CD14-positive monocyte (primary cell): ENCODE results near the gene POLR3GL. TPM values are rescaled to one million over a fixed set of nuclear protein-coding genes. Genes with fewer than 3 reads are reported as not detected.

ENCODE experiments used
- DNase-seq, 3 donors: peaks; one replicate each; pipeline ENCODE4 v3.0.0-alpha.2; 2011 to 2022
- H2AFZ ChIP-seq: 2 replicates; pipeline ENCODE4 v1.6.0; 2012; ENCODE audit warnings: mild to moderate bottlenecking, low read depth, low read length, inconsistent platforms; ENCODE audit not compliant: insufficient read depth, poor library complexity, severe bottlenecking
- H3K27ac ChIP-seq, 2 donors: 1 replicate in 1 of 2; 2 replicates in 1 of 2; pipeline ENCODE4 v1.5.1; 2012 to 2013; ENCODE audit warnings: low read length in 2 of 2, control low read depth in 1 of 2, inconsistent platforms in 1 of 2, low read depth in 1 of 2, mild to moderate bottlenecking in 1 of 2
- H3K27me3 ChIP-seq, 2 donors: one replicate each; pipeline versions ENCODE4 v1.6.0 to v1.6.1; 2011 to 2013; ENCODE audit warnings: low read length in 2 of 2; ENCODE audit not compliant: control insufficient read depth in 2 of 2, insufficient read depth in 2 of 2
- H3K36me3 ChIP-seq, 2 donors: replicated peaks in 1 of 2; 1 replicate in 1 of 2; 2 replicates in 1 of 2; pipeline versions ENCODE4 v1.5.1 to v1.6.1; 2012 to 2013; ENCODE audit warnings: low read length in 2 of 2, control low read depth in 1 of 2, inconsistent platforms in 1 of 2, mild to moderate bottlenecking in 1 of 2; ENCODE audit not compliant: insufficient read depth in 2 of 2, control insufficient read depth in 1 of 2
- H3K4me1 ChIP-seq, 2 donors: 1 replicate in 1 of 2; 2 replicates in 1 of 2; pipeline versions ENCODE4 v1.5.1 to v1.6.1; 2012 to 2013; ENCODE audit warnings: low read length in 2 of 2, control low read depth in 1 of 2, inconsistent platforms in 1 of 2, mild to moderate bottlenecking in 1 of 2, moderate library complexity in 1 of 2; ENCODE audit not compliant: insufficient read depth in 2 of 2, control insufficient read depth in 1 of 2
- H3K4me2 ChIP-seq: replicated peaks from 2 replicates; pipeline ENCODE3; 2012; ENCODE audit warnings: low read length, moderate library complexity, mild to moderate bottlenecking; ENCODE audit not compliant: poor library complexity, severe bottlenecking; ENCODE audit errors: extremely low read depth
- H3K4me3 ChIP-seq, 3 experiments: fragments of 200-600 bp in 1 of 3; sonication (generic) in 1 of 3; replicated peaks in 1 of 3; 1 replicate in 2 of 3; 2 replicates in 1 of 3; pipeline ENCODE4 v1.5.1; 2011 to 2013; ENCODE audit warnings: low read length in 3 of 3, mild to moderate bottlenecking in 3 of 3, control low read depth in 2 of 3, low read depth in 2 of 3, inconsistent platforms in 1 of 3, moderate library complexity in 1 of 3
- H3K79me2 ChIP-seq: 2 replicates; pipeline ENCODE4 v1.6.0; 2012; ENCODE audit warnings: mild to moderate bottlenecking, control low read depth, inconsistent platforms, low read length, moderate library complexity; ENCODE audit not compliant: insufficient read depth
- H3K9ac ChIP-seq: 2 replicates; pipeline ENCODE4 v1.6.0; 2017; ENCODE audit warnings: low read length, mild to moderate bottlenecking; ENCODE audit not compliant: insufficient read depth, poor library complexity, severe bottlenecking
- H3K9me3 ChIP-seq, 2 donors: replicated peaks in 1 of 2; 1 replicate in 1 of 2; 2 replicates in 1 of 2; pipeline versions ENCODE4 v1.5.1 to v1.6.1; 2012 to 2013; ENCODE audit warnings: low read length in 2 of 2, control low read depth in 1 of 2; ENCODE audit not compliant: control insufficient read depth in 1 of 2, insufficient read depth in 1 of 2
- H4K20me1 ChIP-seq: 2 replicates; pipeline ENCODE4 v1.6.0; 2012; ENCODE audit warnings: mild to moderate bottlenecking, low read length, control low read depth, moderate library complexity; ENCODE audit not compliant: insufficient read depth
- H3K27ac Mint-ChIP-seq, 7 donors: one replicate each; pipeline ENCODE4 v1.8.0; 2020; ENCODE audit warnings: mild to moderate bottlenecking in 7 of 7, mixed read lengths in 7 of 7, moderate library complexity in 6 of 7, inconsistent platforms in 2 of 7
- H3K27me3 Mint-ChIP-seq, 3 donors: one replicate each; pipeline ENCODE4 v1.8.0; 2021 to 2022; ENCODE audit warnings: low read depth in 3 of 3, mild to moderate bottlenecking in 3 of 3, mixed read lengths in 3 of 3, moderate library complexity in 3 of 3, inconsistent platforms in 1 of 3
- H3K36me3 Mint-ChIP-seq, 2 donors: one replicate each; pipeline ENCODE4 v1.8.0; 2020; ENCODE audit warnings: mixed read lengths in 2 of 2, inconsistent platforms in 1 of 2, mild to moderate bottlenecking in 1 of 2
- H3K4me1 Mint-ChIP-seq: one replicate; pipeline ENCODE4 v1.8.0; 2020; ENCODE audit warnings: mild to moderate bottlenecking, mixed read lengths
- H3K4me3 Mint-ChIP-seq, 2 donors: one replicate each; pipeline ENCODE4 v1.8.0; 2020; ENCODE audit warnings: mild to moderate bottlenecking in 2 of 2, mixed read lengths in 2 of 2, moderate library complexity in 1 of 2
- H3K9me3 Mint-ChIP-seq, 7 donors: one replicate each; pipeline ENCODE4 v1.8.0; 2020 to 2022; ENCODE audit warnings: mixed read lengths in 7 of 7, mild to moderate bottlenecking in 6 of 7, moderate library complexity in 6 of 7, inconsistent platforms in 2 of 7
- CTCF ChIP-seq: fragments of 200-600 bp; IDR thresholded peaks from one replicate; pipeline ENCODE4 v1.8.0; 2022; ENCODE audit warnings: antibody characterized with exemption, mild to moderate bottlenecking
- WGBS: methylation state at CpG from one replicate; pipeline ENCODE4 v1.1.5; 2013; ENCODE audit warnings: missing lambda C conversion rate; ENCODE audit not compliant: insufficient coverage; 5-methylcytosine and 5-hydroxymethylcytosine counted together
- intact Hi-C, 2 donors: fragments of 100-400 bp; cut with micrococcal nuclease; formaldehyde crosslinking; loops; one replicate each; pipeline versions ENCODE4 v1.15.0 to v1.15.1; 2023
- polyA plus RNA-seq, 3 donors: library from polyadenylated mRNA; depleted of rRNA in 1 of 3; unstranded in 2 of 3; stranded (reverse) in 1 of 3; fragments of 300-500 nt in 2 of 3; fragments of >200 nt in 1 of 3; fragmentation: Illumina TruSeq in 2 of 3; gene quantifications; 1 replicate in 2 of 3; 2 replicates in 1 of 3; pipeline ENCODE4 v1.2.3, GENCODE V29; 2012 to 2021

POLR3GL gene
- polyA plus RNA-seq, 3 donors: 11.6 to 39.0 (median 36.2) TPM

- Mint-ChIP-seq H3K9me3 (peaks cover 0 to 8% (median 0%) of the 10 kb centered on the region in 7 donors), H3K27me3 (peaks cover 30 to 37% (median 31%) of the 10 kb centered on the region in 3 donors), H3K4me3 (peak overlapping the region; percentile 91 to 97), H3K4me1 (peaks cover 87% of the 10 kb centered on the region), H3K27ac (peak overlapping the region in 1 of 7 donors; percentile 50), H3K36me3 (peaks cover 3 to 4% of the 10 kb centered on the region in 2 donors)
- no peaks in the 10 kb centered on the region for H3K36me3 ChIP-seq
- no peak for TF ChIP-seq CTCF
- H3K4me1 ChIP-seq: peaks cover 72 to 86% of the 10 kb centered on the region in 2 donors
- peaks cover 3% of the 10 kb centered on the region for H4K20me1 ChIP-seq
- peak overlapping the region; percentile 90 for H2AFZ ChIP-seq
- WGBS: 2% methylated on average over 10 of the region's 12 CpGs
- intact Hi-C loops: loop anchor here (5.0 to 10.0 kb wide), 3 partner anchors 37 to 95 kb away; partner anchors contain the start of genes PEX11B (in 1 of the 2) and TXNIP (in 1 of the 2)
- H3K79me2 ChIP-seq: peaks cover 21% of the 10 kb centered on the region
- H3K9me3 ChIP-seq: no peaks in the 10 kb centered on the region
- H3K4me3 ChIP-seq: peak overlapping the region; percentile 53 to 87 (median 71)
- DNase-seq: no peak
- peak overlapping the region; percentile 91 for H3K4me2 ChIP-seq
- no peak overlapping the region for H3K27ac ChIP-seq
- H3K9ac ChIP-seq: no peak overlapping the region
- H3K27me3 ChIP-seq: peaks cover 6 to 31% of the 10 kb centered on the region in 2 donors
Observed at GRCh38 chr1:145959957-145960467, 4.5 kb upstream of the POLR3GL start.

GRCh38 chr1:145960468-145961108, 3.9 kb upstream of the POLR3GL start:
- no peak overlapping the region for H3K27ac ChIP-seq
- H3K4me2 ChIP-seq: peak overlapping the region; percentile 91
- peak; percentile 20 for TF ChIP-seq CTCF
- peak overlapping the region in 4 of 7 donors; percentile 30 to 66 (median 48) for H3K27ac Mint-ChIP-seq
- H3K4me1 Mint-ChIP-seq: peaks cover 84% of the 10 kb centered on the region
- peaks cover 6 to 31% of the 10 kb centered on the region in 2 donors for H3K27me3 ChIP-seq
- H4K20me1 ChIP-seq: peaks cover 3% of the 10 kb centered on the region
- H3K9ac ChIP-seq: peak overlapping the region; percentile 44
- H3K9me3 ChIP-seq: no peaks in the 10 kb centered on the region
- H3K4me3 Mint-ChIP-seq: peak overlapping the region; percentile 91 to 97
- H3K79me2 ChIP-seq: peaks cover 21% of the 10 kb centered on the region
- peaks cover 1 to 3% of the 10 kb centered on the region in 2 donors for H3K36me3 Mint-ChIP-seq
- peak overlapping the region; percentile 53 to 87 (median 71) for H3K4me3 ChIP-seq
- peaks cover 76 to 89% of the 10 kb centered on the region in 2 donors for H3K4me1 ChIP-seq
- H3K27me3 Mint-ChIP-seq: peaks cover 30 to 37% (median 31%) of the 10 kb centered on the region in 3 donors
- H3K9me3 Mint-ChIP-seq: peaks cover 0 to 8% (median 0%) of the 10 kb centered on the region in 7 donors
- under 1% methylated on average over 39 of the region's 44 CpGs for WGBS
- H3K36me3 ChIP-seq: no peaks in the 10 kb centered on the region
- intact Hi-C loops: loop anchor here (5.0 to 10.0 kb wide), 3 partner anchors 37 to 96 kb away; partner anchors contain the start of genes PEX11B (in 1 of the 2) and TXNIP (in 1 of the 2)
- H2AFZ ChIP-seq: peak overlapping the region; percentile 90
- peak; percentile 34 to 48 (median 46) for DNase-seq
